Stimulated activated CD8-positive, alpha-beta memory T cell treated with anti-CD3 and anti-CD28 coated beads, Interleukin-15, amount 100 ng/mL, for 4 hours (primary cell): ENCODE measurements around the gene FAF1.
"Not testable (repeated sequence)": the region's sequence is repeated elsewhere in the genome, so short reads cannot be mapped to it uniquely, and the experiment has no call there.

ENCODE experiments used
- DNase-seq, 2 donors: peaks; one replicate each; pipeline ENCODE4 v3.0.0-alpha.2; 2020; ENCODE audit warnings: low read depth in 2 of 2

Gene FAF1

GRCh38 chr1:50775740-50776139 is 184.3 kb downstream of the FAF1 start:
- DNase-seq = no peak

- no peak for DNase-seq
These were observed 185.2 kb downstream of the FAF1 start for GRCh38 chr1:50774759-50775351.

- DNase-seq = no peak
These were observed 193.4 kb downstream of the FAF1 start for GRCh38 chr1:50766688-50767087.

GRCh38 chr1:50756543-50756942 is 203.5 kb downstream of the FAF1 start:
- DNase-seq = not testable (repeated sequence)

DNA sequence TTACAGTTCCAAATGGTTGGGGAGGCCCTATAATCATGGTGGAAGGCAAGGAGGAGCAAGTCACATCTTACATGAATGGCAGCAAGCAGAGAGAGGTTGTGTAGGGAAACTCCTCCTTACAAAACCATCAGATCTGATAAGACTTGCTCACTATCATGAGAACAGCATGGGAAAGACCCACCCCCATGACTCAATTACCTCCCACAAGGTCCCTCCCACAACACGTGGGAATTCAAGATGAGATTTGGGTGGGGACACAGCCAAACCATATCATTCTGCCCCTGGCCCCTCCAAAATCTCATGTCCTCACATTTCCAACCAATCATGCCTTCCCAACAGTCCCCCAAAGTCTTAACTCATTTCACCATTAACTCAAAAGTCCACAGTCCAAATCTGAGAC is 205.3 kb downstream of the FAF1 start:
- DNase-seq = not testable (repeated sequence)

GRCh38 chr1:50750021-50750619 is 209.9 kb downstream of the FAF1 start:
- no peak for DNase-seq

DNA sequence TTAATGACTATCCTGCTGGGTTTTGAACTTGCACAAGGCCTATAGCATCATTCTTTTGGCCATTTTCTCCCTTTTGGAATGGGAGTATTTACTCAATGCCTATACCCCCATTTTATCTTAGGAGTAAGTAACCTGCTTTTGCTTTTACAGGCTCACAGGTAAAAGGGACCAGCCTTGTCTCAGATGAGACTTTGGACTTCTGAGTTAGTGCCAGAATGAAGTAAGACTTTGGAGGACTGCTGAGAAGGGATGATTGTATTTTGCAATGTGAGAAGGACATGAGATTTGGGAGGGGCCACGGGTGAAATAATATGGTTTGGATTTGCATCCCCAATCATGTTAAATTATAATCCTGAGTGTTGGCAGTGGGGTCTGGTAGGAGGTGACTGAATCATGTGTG is 212.7 kb downstream of the FAF1 start:
- DNase-seq = no peak

DNA sequence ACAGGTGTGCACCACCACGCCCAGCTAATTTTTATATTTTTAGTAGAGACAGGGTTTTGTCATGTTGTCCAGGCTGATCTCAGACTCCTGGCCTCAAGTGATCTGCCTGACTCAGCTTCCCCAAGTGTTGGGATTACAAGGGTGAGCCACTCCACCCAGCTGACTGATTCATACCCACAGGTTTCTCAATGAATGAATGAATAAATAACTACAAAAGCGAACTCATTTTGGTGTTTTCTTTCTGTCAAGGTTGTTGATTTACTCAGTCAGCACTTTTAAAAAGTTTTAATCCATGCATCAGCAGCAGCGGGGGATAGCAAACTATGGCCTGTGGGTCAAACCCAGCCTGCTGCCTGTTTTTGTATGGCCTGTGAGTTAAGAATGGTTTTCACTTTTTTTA is 217.5 kb downstream of the FAF1 start:
- no peak for DNase-seq

- no peak for DNase-seq
These were observed 220.9 kb downstream of the FAF1 start for GRCh38 chr1:50739125-50739524.

- DNase-seq = no peak
These were observed 224.6 kb downstream of the FAF1 start for GRCh38 chr1:50735443-50735842.

DNA sequence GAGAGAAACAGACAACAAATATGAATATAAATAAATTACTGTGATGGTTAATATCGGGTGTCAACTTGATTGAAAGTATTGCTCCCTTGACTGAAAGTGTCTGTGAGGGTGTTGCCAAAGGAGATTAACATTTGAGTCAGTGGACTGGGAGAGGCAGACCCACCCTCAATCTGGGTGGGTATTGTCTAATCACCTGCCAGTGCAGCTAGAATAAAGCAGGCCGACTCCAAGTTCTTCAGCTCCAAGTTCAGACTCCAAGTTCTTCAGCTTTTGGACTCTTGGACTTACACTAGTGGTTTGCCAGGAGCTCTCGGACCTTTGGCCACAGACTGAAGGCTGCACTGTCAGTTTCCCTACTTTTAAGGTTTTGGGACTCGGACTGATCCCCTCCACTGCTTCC is 232.5 kb downstream of the FAF1 start:
- DNase-seq = not testable (repeated sequence)

- DNase-seq = no peak
These were observed 235.3 kb downstream of the FAF1 start for GRCh38 chr1:50724626-50725286.

- DNase-seq = no peak
These were observed 239.5 kb downstream of the FAF1 start for GRCh38 chr1:50720457-50721053.

- DNase-seq = no peak
These were observed 240.9 kb downstream of the FAF1 start for GRCh38 chr1:50719126-50719525.

DNA sequence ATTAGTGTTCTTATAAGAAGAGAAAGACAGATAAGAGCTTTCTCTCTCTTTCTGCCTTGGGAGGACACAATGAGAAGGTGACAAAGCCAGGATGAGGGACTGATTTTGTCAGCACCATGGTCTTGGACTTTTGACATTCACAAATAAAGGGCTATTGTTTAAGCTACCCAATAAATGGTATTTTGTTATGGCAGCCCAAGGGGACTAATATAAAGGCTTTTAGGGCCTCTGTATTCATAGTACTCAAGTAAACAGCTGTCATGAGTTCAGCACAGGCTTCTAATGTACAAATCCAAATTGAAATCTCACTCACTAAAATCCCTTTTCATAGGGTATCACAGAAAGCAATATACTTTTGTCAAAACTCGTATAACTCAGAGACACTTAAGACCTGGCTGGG is 242.7 kb downstream of the FAF1 start:
- DNase-seq = no peak

DNA sequence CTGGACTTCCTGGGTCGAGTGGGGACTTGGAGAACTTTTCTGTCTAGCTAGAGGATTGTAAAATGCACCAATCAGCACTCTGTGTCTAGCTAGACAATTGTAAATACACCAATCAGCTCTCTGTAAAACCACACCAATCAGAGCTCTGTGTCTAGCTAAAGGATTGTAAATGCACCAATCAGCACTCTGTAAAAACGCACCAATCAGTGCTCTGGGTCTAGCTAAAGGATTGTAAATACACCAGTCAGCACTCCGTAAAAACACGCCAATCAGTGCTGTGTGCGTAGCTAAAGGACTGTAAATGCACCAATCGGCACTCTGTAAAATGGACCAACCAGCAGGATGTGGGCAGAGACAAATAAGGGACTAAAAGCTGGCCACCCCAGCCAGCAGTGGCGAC is 243.6 kb downstream of the FAF1 start:
- DNase-seq = not testable (repeated sequence)

DNA sequence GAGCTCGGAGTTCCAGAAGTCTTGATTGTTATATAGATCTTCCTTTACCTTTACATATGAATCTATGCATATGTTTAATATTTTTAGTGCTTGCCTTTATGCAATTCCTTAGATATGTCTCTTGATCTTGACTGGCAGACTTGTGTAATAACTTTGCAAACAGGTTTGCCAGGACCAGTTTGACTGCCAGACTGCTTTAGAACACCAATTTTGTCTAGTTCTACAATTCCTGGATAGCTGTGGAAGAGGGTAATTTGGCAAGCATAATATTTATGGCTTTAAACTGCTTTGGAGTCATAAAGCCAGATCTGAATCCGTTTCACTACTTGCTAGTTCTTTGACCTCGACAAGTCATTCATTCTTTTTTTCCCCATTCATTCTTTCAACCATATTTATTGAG is 250.0 kb downstream of the FAF1 start:
- no peak for DNase-seq

GRCh38 chr1:50707824-50708223 is 252.2 kb downstream of the FAF1 start:
- no peak for DNase-seq

DNA sequence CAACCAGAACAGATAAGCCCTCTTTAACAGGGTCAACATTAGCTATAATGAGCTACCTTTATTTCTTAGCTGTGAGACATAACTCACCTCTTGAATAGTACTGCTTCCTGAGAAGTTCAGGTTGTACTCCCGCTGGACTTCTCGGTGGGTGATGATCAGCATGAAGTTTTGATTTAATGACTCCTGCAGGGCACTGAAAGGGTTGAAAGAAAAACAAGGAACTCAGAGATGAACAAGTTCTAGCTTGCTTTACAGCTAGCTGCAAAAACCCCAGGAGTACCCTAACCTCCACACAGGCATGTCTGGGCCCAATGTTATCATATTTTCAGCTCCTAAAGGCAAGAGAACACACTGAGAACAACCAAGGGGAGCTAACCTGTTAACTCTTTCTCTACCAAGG is 254.4 kb downstream of the FAF1 start:
- no peak for DNase-seq

DNA sequence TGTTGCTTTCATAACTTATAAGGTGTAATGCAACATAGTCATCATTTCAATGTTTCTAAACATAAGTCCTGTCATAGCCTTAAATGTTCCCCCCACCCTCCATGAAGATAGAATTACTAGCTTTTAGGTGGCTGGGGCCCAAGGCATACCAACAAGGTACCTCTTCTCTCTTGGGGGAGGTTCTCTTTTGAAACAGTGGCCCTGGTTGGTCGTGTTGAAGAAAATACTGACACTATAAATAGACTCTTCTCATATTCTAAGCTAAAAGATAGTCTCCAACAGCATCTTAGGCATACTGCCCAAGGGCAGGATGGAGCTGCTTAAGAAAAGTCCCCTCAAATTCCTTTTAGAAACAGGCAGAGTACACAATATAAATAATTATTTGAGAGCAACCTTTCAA is 255.0 kb downstream of the FAF1 start:
- DNase-seq = no peak

DNA sequence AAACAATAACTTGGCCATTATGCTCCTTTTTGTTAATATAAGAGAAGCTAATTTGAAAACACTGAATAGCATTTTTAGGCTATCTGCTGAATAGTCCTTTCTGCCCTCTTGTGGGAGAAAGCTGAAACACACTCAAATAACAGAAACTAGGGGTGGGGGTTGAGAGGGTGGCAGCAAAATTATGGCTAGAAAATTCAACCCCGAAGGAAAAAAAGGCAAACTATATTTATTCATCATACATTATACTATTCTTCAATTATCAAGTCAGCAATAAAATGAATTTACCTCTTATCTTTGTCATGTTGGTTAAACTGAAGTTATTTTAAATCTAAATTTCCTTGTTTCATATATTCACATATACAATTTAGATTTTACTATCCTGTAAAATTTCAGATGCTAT is 255.9 kb downstream of the FAF1 start:
- no peak for DNase-seq

- no peak for DNase-seq
These were observed 256.8 kb downstream of the FAF1 start for GRCh38 chr1:50703240-50703639.

DNA sequence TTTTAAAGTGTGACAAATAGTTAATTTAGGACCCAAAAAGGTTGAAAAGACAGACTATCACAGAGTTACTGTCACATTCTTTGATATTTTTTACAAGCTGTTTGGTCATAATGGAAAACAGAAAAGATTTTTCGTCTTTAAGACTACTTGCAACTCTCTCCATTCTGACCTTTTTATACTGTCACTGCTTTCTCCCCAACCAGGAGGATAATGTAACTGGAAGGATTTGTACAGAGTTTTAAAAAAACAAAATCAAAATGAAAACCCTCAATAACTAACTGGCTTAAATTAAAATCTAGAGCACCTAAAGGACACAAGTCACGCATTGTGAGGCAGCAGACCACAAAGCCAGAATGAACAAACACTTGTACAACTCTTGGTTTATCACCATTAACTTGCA is 257.7 kb downstream of the FAF1 start:
- DNase-seq = no peak
